Naive B cell (primary cell): Measurements from ENCODE around the gene CUEDC1. TPM values are rescaled to one million over a fixed set of nuclear protein-coding genes. Genes with fewer than 3 reads are reported as not detected.
A peak's percentile ranks its signal among the peaks of the same experiment; 100 is the strongest.
"Not testable (repeated sequence)": the region's sequence is repeated elsewhere in the genome, so short reads cannot be mapped to it uniquely, and the experiment has no call there.

Source experiments
- ATAC-seq, 2 donors: fragments of 150-1000 bp; cut with Tn5 transposase; 2 replicates each; pipeline ENCODE4 v1.10.0; 2021; ENCODE audit warnings: low read depth in 2 of 2, mild to moderate bottlenecking in 2 of 2, moderate library complexity in 2 of 2
- DNase-seq: peaks from one replicate; pipeline ENCODE4 v3.0.0; 2022
- H3K27ac Mint-ChIP-seq, 6 donors: one replicate each; pipeline ENCODE4 v1.8.0; 2020 to 2022; ENCODE audit warnings: mild to moderate bottlenecking in 6 of 6, mixed read lengths in 6 of 6, moderate library complexity in 5 of 6, inconsistent platforms in 2 of 6
- H3K27me3 Mint-ChIP-seq, 3 donors: one replicate each; pipeline ENCODE4 v1.8.0; 2021 to 2022; ENCODE audit warnings: mixed read lengths in 3 of 3, mild to moderate bottlenecking in 1 of 3
- H3K36me3 Mint-ChIP-seq, 2 donors: one replicate each; pipeline ENCODE4 v1.8.0; 2020 to 2022; ENCODE audit warnings: mixed read lengths in 2 of 2, inconsistent platforms in 1 of 2, mild to moderate bottlenecking in 1 of 2
- H3K4me1 Mint-ChIP-seq, 3 donors: one replicate each; pipeline ENCODE4 v1.8.0; 2020 to 2022; ENCODE audit warnings: mixed read lengths in 3 of 3, inconsistent platforms in 1 of 3, mild to moderate bottlenecking in 1 of 3, moderate library complexity in 1 of 3
- H3K4me3 Mint-ChIP-seq, 8 donors: one replicate each; pipeline ENCODE4 v1.8.0; 2020 to 2022; ENCODE audit warnings: mild to moderate bottlenecking in 8 of 8, mixed read lengths in 8 of 8, moderate library complexity in 8 of 8, inconsistent platforms in 2 of 8
- H3K9me3 Mint-ChIP-seq, 7 donors: one replicate each; pipeline ENCODE4 v1.8.0; 2020 to 2022; ENCODE audit warnings: mixed read lengths in 7 of 7, mild to moderate bottlenecking in 5 of 7, inconsistent platforms in 2 of 7, moderate library complexity in 1 of 7
- polyA plus RNA-seq, 6 donors: library from polyadenylated mRNA; unstranded; fragments of 300-500 nt; fragmentation: Illumina TruSeq; gene quantifications; one replicate each; pipeline ENCODE4 v1.2.3, GENCODE V29; 2021; ENCODE audit warnings: low read depth in 6 of 6

CUEDC1 gene
- polyA plus RNA-seq, 6 donors from 2014 or later, result not detected

DNA sequence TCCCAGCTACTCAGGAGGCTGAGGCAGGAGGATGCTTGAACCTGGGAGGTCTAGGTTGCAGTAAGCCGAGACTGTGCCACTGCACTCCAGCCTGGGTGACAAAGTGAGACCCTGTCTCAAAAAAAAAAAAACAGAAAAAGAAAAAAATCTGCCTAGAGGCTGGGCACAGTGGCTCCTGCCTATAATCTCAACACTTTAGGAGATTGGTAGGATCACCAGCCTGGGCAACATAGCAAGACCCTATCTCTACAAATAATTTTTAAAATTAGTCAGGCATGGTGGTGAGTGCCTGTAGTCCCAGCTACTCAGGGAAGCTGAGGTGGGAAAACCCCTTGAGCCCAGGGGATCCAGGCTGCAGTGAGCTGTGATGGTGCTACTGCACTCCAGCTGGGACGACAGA, 17.7 kb downstream of the CUEDC1 start:
- DNase-seq (no peak), ATAC-seq (no peak)
- H3K36me3 Mint-ChIP-seq, result no peaks in the 10 kb centered on the region
- peaks cover 0 to 2% (median 0%) of the 10 kb centered on the region in 7 donors for H3K9me3 Mint-ChIP-seq
- H3K27ac Mint-ChIP-seq, result no peak overlapping the region
- H3K4me3 Mint-ChIP-seq, result no peak overlapping the region
- peaks cover 19 to 22% (median 21%) of the 10 kb centered on the region in 3 donors for H3K4me1 Mint-ChIP-seq
- peaks cover 36 to 68% (median 48%) of the 10 kb centered on the region in 3 donors for H3K27me3 Mint-ChIP-seq

DNA sequence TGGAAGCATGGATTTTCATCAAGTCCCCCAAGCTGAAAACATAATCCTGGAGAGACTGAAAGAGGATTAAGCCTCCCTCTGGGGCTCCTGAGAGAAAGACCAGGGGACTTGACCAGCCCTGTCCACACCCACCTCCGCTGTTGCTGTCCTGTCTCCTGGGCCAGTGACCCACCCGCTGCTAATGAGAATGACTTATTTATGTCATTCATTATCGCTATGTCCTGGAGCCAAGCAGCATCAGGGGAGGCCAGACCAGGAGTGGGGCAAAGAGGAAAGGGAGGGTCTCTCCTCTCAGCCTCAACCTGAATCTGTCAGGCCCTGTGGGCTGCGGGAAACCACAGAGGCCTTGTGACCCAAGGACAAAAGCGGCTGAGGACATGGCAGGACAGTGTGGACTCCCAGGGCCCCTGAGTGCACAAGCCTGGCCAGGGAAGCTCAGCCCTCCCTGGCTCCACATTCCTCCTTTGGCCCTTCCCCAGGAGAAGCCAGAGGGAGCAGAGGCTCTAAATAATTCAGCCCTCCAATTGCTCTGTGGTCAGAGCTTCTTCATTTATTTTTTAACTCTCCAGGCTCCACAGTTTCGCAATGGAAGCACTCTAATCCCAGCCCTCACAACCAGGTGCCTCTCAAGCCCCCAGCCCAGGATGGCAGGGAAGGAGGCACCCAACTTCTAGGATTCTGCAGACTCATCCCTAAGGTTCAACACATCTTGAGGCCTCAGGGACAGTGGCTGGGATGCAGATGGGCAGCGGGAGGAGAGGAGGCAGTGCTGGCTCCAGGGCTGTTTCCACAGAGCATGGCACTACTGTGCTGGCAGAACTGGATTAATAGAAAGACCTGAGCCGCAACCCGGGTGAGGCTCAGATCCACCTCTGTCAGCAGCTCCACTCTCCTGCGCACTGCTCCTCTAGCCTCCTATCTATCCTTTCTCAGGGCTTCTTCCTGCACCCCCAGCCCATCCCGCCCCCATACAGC, 19.1 kb downstream of the CUEDC1 start:
- Mint-ChIP-seq H3K27me3 (peaks cover 28 to 70% (median 49%) of the 10 kb centered on the region in 3 donors), H3K4me1 (peaks cover 15 to 19% (median 16%) of the 10 kb centered on the region in 3 donors)
- ATAC-seq, result no peak

DNA sequence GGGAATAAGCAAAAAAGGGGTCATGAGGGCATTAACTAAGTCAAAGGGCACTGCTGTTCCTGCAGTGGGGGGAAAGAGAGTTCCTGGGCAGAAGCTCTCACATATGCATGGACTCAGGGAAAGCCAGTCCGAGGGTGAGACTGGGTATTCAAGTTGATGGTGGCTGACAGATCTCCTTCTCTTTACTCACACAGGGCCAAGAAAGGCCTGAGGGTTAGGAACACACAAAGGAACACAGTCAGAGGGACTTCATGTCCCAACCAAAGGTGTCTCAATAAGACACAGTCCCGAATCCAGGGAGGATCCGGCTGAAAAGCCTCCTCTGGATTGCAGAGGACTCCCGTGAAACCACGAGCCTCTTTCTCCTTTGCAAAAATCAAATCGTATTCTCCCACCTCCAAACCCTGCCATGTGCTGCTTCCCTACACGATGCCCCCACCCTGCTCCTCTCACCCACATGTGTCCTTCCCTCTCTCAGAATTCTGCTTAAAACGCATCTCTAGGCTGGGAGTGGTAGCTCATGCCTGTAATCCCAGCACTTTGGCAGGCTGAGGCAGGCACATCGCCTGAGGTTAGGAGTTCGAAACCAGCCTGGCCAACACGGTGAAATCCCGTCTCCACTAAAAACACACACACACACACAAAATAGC, 23.6 kb downstream of the CUEDC1 start:
- H3K27me3 Mint-ChIP-seq, result peaks cover 23 to 77% (median 57%) of the 10 kb centered on the region in 3 donors
- DNase-seq, result no peak
- H3K4me1 Mint-ChIP-seq, result peaks cover 0 to 5% (median 0%) of the 10 kb centered on the region in 3 donors
- no peaks in the 10 kb centered on the region for H3K9me3 Mint-ChIP-seq
- no peaks in the 10 kb centered on the region for H3K36me3 Mint-ChIP-seq
- no peak overlapping the region for H3K4me3 Mint-ChIP-seq
- no peak overlapping the region for H3K27ac Mint-ChIP-seq
- ATAC-seq, result no peak

More for the DNA sequence above, 19.1 kb downstream of the CUEDC1 start:
- no peaks in the 10 kb centered on the region for H3K36me3 Mint-ChIP-seq
- peaks cover 0 to 2% (median 0%) of the 10 kb centered on the region in 7 donors for H3K9me3 Mint-ChIP-seq
- no peak overlapping the region for H3K27ac Mint-ChIP-seq
- no peak overlapping the region for H3K4me3 Mint-ChIP-seq
- DNase-seq, result no peak

DNA sequence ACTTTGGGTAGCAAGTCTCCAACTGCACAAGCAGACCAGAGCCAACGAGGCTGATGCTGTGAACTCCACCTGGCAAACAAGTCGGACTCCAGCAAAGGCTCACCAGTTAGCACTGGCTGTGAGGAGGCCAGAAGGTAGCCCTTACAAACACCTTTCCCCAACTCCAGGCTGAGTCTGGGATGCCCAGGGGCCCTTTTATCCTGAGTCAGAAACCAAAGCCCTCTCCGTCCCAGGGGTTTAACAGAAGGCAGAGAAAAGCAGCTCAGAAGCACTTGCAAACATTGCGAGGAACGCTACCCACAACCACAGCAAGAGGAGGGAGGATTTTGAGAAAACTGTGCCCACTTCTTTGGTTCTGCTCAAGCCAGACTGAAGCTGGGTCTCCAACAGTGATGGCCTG, 25.0 kb downstream of the CUEDC1 start:
- Mint-ChIP-seq H3K4me1 (peaks cover 0 to 7% (median 0%) of the 10 kb centered on the region in 3 donors), H3K36me3 (no peaks in the 10 kb centered on the region), H3K9me3 (no peaks in the 10 kb centered on the region), H3K4me3 (no peak overlapping the region), H3K27me3 (peaks cover 32 to 76% (median 54%) of the 10 kb centered on the region in 3 donors), H3K27ac (no peak overlapping the region)
- DNase-seq (no peak), ATAC-seq (no peak)

DNA sequence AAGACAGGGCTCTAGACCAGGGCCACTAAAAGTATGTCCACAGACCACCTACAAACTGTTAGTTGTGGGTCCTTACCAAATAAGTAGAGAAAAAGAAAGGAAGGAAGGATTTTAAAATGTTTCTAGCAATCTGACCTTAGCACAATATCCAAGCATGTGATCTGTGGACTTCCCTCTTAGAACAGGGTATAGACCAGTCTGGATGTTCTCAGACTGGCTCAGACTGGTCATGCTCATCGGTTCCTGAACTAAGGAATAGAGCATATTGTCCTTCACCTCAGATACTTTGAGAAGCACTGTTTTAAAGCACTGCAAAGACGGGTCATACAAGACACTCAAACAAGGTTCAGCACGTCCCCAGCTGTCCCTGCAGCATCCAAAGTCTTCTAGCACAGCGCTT, 25.8 kb downstream of the CUEDC1 start:
- Mint-ChIP-seq H3K4me3 (no peak overlapping the region), H3K27me3 (peaks cover 33 to 80% (median 63%) of the 10 kb centered on the region in 3 donors), H3K9me3 (no peaks in the 10 kb centered on the region), H3K36me3 (no peaks in the 10 kb centered on the region), H3K27ac (no peak overlapping the region), H3K4me1 (peaks cover 0 to 7% (median 0%) of the 10 kb centered on the region in 3 donors)
- no peak for DNase-seq
- ATAC-seq, result no peak

DNA sequence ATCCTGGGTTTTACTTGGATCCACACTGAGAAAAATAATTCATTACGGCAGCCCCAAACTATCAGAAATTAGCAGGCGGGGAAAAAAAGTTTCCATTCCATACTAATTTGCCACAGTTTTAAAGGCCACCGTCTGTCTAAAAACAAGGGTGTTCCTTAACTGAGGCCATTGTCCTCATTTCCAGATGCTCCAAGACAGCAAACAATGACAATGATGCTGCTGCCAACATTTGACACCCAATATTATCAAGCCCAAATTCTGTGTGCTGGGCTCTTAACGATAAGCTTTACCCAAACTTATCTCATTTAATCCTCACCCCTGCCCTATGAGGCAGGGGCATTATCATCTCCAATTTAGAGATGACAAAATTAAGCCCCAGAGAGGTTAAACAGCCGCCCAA, 26.3 kb downstream of the CUEDC1 start:
- Mint-ChIP-seq H3K4me3 (no peak overlapping the region), H3K36me3 (no peaks in the 10 kb centered on the region), H3K27me3 (peaks cover 33 to 85% (median 68%) of the 10 kb centered on the region in 3 donors), H3K9me3 (no peaks in the 10 kb centered on the region), H3K4me1 (peaks cover 0 to 7% (median 0%) of the 10 kb centered on the region in 3 donors), H3K27ac (no peak overlapping the region)
- no peak for ATAC-seq
- no peak for DNase-seq

DNA sequence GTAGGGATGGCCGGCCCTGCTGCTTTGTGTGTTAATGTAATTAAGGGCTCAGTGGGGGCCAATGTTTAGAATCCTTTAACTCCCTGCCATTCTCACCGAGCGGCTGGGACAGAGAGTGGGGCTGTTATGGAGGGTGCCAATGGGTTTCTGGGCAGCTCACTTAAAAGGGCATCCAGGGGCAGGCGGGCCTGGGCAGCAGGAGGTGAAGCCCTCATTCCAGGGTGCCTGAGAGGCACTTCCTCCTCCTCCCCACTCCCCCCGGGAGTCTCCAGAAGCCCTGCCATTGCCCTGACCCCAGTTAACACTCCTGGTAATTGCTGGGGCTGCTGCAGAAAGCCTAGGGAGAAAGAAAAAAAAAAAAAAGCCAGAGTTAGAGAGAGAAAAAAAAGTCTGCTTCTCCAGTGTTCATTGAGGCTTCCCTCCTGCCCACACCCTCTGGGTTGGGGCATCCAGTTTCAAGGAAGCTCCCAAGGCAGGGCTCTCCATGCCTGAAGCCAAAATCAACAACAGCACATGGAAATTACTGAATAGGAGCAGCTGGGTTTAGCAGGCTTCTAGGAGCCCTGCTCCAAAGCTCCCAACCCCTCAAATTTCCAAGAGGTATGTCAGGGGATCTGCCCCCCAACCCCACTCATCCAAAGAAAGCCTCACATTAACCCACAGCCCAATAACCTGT, 28.0 kb downstream of the CUEDC1 start:
- H3K4me3 Mint-ChIP-seq, result no peak overlapping the region
- no peak overlapping the region for H3K27ac Mint-ChIP-seq
- peaks cover 38 to 88% (median 84%) of the 10 kb centered on the region in 3 donors for H3K27me3 Mint-ChIP-seq
- H3K9me3 Mint-ChIP-seq, result no peaks in the 10 kb centered on the region
- H3K4me1 Mint-ChIP-seq, result peaks cover 0 to 7% (median 0%) of the 10 kb centered on the region in 3 donors
- ATAC-seq (no peak), DNase-seq (no peak)
- no peaks in the 10 kb centered on the region for H3K36me3 Mint-ChIP-seq

DNA sequence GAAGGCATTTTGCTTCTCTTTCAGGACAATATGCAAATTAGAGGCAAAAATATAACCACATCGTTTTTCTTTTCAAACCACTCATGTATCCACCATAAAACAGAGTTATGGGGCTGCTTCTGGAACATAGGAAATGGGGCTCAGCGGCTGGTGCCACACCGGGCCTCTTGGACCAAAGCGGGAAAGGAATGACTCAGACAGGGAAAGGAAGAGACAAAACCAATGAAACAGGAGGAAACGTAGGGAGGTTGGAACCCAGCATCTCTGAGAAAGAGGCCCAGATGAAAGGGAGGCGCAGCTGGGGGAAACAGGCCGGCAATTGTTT, 28.5 kb downstream of the CUEDC1 start:
- H3K4me3 Mint-ChIP-seq, result no peak overlapping the region
- H3K4me1 Mint-ChIP-seq, result peaks cover 0 to 7% (median 0%) of the 10 kb centered on the region in 3 donors
- H3K9me3 Mint-ChIP-seq, result no peaks in the 10 kb centered on the region
- ATAC-seq, result no peak
- H3K27ac Mint-ChIP-seq, result no peak overlapping the region
- no peak for DNase-seq
- peaks cover 42 to 87% (median 80%) of the 10 kb centered on the region in 3 donors for H3K27me3 Mint-ChIP-seq
- H3K36me3 Mint-ChIP-seq, result no peaks in the 10 kb centered on the region

DNA sequence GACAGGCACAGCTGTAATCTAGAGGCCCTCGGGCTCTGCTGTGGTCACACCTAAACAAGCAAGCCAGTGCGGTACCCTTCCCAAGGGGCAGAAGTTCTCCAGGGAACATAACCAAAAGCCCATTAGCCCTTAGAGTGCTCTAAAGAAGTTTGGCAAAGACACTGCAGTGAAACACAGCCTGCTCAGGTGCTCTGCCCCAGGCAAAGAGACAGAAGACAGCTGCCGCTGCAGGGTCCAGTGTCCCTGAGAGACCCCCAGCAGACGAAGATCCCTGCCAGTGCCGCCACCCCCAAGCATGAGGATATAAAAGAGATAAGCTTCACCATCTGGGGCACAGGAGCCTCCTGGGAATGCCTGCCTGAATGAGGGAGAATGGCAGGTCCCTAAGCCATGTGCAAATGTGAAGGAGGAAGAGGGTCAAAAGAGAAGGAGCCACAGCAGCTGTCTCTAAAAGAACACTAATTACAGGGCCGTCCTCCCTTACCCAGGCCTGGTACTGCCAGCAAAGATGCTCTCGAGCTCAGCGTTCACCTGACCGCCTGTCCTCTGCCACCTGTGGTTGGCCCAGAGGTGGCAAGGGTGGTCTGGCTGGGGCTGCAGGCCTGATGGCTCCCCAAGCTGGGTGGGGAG, 29.7 kb downstream of the CUEDC1 start:
- Mint-ChIP-seq H3K27ac (peak overlapping the region in 1 of 6 donors; percentile 59), H3K27me3 (peaks cover 41 to 84% (median 77%) of the 10 kb centered on the region in 3 donors), H3K4me1 (peaks cover 0 to 7% (median 0%) of the 10 kb centered on the region in 3 donors), H3K4me3 (no peak overlapping the region), H3K9me3 (no peaks in the 10 kb centered on the region), H3K36me3 (no peaks in the 10 kb centered on the region)
- DNase-seq (no peak), ATAC-seq (no peak)

DNA sequence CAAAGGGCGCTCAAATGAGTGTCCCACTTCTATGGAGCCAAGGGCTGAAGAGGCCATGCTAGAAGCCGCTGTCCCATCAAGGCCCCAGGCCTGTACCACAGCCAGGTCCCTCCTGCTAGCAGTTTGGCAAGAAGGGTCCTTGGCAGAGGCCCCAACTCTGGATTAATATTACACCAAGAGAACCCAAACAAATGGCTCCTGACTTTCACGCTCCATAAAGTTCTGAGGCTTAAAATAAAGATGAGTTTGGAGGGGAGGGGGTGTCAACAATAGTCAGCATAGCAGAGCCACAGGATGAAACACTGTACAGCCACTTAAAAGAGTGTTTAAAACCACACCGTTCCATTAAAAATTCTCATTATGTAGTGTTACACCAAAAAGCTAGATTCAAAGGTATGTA, 30.5 kb downstream of the CUEDC1 start:
- no peaks in the 10 kb centered on the region for H3K36me3 Mint-ChIP-seq
- no peak for DNase-seq
- H3K27me3 Mint-ChIP-seq, result peaks cover 46 to 84% (median 70%) of the 10 kb centered on the region in 3 donors
- no peak overlapping the region for H3K27ac Mint-ChIP-seq
- ATAC-seq, result no peak
- no peak overlapping the region for H3K4me3 Mint-ChIP-seq
- H3K9me3 Mint-ChIP-seq, result no peaks in the 10 kb centered on the region
- peaks cover 0 to 7% (median 0%) of the 10 kb centered on the region in 3 donors for H3K4me1 Mint-ChIP-seq

DNA sequence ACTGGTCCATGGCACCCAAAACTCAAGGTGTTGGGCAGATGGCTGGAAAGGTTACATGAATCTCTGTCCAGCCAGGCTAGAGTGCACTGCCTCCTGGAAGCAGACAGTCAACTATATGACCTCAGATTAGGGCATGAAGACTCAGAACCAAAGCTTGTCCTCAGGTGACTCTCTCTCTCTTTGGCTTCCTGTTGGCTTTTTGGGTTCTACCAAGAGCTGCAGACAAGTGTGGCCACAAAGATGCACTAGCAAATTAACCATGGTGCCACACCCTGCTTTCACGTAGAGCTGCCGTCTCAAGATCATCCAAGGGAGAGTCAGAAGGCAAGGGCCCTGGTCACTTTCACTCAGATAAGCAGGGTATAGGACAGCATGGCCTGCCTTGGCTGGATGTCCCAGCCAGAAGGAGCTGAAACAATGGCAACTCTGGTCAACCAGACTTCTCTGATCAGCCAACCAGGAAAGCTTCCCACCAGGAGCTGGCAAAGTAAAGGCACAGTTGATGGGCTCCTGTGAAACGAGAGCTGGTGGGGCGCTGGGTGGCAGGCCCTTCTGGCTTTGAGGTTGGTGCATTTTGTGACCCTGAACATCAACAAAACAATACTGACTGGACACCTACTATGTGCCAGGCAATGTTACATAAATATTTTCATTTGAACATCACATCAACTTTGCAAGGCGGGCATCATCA, 31.9 kb downstream of the CUEDC1 start:
- Mint-ChIP-seq H3K27ac (no peak overlapping the region), H3K9me3 (no peaks in the 10 kb centered on the region), H3K36me3 (no peaks in the 10 kb centered on the region), H3K4me1 (peaks cover 0 to 7% (median 0%) of the 10 kb centered on the region in 3 donors), H3K4me3 (no peak overlapping the region), H3K27me3 (peaks cover 46 to 80% (median 61%) of the 10 kb centered on the region in 3 donors)
- no peak for ATAC-seq
- no peak for DNase-seq

DNA sequence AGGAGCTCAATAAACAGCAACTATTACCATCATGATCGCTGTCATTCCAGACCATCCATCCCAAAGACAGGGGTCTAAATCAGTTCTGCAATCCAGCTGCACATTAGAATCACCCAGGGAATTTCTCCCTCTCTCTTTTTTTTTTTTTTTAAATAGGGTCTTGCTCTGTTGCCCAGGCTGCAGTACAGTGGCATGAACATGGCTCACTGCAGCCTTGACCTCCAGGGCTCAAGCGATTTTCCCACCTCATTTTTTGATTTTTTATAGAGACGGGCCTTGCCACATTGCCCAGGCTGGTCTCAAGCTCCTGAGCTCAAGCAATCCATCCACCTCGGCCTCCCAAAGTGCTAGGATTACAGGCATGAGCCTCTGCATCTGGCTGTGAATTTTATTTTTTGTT, 32.5 kb downstream of the CUEDC1 start:
- H3K9me3 Mint-ChIP-seq, H3K27ac Mint-ChIP-seq, DNase-seq, ATAC-seq, H3K4me3 Mint-ChIP-seq, H3K36me3 Mint-ChIP-seq, H3K4me1 Mint-ChIP-seq: not testable (repeated sequence)
- peaks cover 44 to 78% (median 61%) of the 10 kb centered on the region in 3 donors for H3K27me3 Mint-ChIP-seq
